ENCODE measurements around the gene PRDM15.

PRDM15 gene

DNA sequence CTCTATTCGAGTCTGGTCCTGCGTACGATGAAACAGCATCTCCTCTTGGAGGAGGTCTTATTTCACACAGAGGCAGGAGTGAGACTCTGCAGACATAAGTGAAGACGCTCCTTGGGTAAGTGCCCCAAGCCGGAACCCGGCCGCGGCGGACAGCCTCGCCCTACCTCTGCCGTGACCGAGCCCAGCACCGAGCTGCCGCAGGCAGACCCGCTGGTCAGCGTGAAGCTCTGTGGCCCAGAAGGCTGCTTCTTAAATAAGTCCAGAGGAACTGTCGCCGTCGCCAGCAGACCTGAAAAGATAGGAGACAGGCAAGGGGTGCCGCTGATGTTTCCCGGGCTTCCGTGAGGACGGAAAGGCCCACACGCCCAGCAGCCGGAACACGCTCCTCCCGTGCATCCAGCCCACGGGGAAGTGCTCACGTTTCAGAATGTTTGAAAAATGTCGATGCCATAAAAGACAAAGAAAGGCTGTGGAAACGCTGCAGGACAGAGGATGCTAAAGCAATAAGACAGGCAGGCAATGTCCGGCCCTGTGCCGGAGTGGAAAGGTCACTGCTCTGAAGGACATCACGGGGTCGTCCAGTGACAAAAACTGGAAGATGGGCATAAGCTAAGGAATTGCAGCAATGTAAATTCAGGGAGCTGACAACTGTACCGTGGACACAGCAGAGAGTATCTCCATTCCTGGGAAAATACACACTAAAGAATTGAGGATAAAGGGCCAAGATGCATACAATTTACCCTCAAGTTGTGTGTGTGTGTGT is 28.5 kb upstream of the PRDM15 start:
- DNase-seq = no peak

DNA sequence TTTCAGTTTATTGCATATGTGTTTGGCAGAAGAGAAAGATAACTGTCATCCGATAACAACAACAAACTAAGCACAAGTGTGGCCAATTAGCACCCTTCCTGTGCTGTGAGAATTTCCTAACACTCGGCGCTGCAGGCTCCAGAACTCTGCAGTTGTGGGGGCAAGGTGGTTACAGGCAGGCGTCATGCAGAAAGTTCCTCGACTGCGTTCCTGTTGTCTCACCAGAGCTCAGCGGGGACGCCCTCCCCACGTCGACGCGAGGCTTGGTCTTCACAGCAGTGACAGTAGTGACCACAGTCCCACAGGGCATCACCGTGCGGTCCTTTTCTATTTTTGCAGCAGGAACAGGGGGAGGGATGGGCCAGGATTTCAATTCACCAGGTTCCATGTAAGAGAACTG is 27.6 kb upstream of the PRDM15 start:
- DNase-seq = no peak

DNA sequence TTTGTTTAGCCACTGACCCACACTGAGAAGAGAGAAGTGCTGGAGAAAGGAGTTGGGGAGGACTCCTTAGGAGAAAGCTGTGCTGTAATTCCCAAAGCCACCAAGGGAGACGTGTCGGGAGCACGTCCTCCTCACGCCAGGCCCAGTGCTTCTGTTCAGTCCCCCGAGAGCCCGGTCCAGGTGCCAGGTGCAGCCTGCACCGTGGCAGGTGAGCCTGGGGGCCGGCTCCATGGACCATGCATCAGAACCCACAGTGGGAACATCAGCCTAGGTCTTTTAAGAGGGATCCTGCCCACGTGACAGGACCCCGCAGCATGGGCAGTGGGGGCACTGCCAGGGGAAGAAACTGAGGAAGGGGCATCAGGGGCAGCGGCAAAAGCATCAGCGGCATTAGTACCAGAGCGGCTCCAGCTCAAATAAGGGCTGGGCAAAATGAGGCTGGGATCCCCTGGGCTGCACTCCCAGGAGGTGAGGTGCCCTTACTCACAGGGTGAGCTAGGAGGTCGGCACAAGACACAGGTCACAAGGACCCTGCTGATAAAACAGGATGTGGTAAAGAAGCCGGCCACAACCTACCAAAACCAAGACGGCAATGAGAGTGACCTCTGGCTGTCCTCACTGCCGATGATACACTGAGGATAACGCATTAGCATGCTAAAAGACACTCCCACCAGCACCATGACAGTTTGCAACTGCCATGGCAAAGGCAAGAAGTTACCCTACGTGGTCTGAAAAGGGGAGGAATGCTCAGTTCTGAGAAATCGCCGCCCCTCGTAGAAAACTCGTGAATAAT is 24.6 kb upstream of the PRDM15 start:
- DNase-seq = no peak

DNA sequence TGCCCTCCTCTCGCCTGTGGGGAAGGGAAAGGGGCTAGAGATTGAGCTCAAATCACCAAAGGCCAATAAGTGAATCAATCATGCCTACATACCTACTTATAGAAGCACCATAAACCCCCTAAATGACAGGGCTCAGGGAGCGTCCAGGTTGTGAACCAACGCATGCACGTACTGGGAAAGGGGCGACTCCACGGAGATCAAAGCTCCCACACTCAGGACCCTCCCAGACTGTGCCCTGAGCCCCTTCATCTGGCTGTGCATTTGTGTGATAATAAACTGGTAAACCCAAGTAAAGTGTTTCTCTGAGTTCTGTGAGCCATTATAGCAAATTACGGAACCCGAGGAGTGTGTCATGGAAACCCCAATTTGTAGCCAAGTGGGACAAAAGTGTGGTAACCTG is 23.8 kb upstream of the PRDM15 start:
- DNase-seq = no peak

DNA sequence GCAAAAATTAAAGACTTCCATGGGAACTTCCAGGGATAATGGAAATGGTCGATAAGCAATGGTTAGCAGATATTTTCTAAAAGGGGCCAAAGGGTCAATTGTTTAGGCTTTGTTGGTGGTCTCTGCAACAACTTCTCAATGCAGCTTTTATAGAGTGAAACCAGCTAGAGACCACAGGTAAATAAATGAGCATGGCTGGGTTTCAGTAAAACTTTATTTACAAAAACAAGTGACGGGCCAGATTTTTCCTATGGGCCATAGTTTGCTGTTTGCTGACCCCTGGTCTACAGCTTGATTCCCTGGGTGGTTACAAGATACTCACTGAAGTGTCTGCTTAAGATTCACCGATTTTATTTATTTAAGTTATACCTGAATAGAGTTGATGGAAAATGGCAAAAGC is 22.6 kb upstream of the PRDM15 start:
- no peak for DNase-seq

DNA sequence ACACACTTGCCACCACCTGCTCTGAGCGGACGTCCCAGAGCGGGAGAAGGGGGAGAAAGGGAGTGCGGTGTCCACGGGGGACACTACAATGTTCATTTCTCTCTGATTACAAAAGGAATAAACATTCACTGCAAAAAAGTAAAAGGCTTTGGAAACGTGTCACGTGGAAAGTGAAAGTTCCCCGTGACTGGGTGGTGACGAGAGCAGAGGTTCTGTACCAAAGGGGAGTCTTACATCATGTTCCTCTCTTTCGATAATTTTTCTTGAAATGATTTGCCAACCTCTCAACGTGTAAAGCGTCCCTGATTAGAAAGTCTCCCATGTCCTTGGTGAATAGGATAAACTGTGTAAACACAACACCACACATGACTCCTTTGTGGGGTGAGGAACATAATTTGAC is 22.0 kb upstream of the PRDM15 start:
- no peak for DNase-seq

DNA sequence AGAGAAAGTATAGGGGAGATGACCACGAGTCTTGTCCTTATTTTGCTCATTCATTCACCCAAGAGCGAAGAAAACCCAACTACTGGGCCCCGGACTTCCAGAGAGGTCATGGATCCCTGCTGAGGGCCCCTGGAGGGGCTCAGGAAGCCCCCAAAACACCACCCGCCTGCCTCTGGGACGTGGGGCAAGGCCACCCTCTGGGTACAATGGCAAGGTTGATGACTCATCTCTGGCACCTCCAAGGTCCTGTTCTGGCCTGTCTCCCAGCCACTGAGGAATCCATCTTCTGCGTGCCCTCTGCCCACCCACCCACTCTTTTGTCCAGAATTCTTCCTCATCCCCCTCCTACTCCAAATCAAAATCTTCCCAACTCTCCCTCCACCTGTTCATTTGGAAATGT is 21.3 kb upstream of the PRDM15 start:
- no peak for DNase-seq

DNA sequence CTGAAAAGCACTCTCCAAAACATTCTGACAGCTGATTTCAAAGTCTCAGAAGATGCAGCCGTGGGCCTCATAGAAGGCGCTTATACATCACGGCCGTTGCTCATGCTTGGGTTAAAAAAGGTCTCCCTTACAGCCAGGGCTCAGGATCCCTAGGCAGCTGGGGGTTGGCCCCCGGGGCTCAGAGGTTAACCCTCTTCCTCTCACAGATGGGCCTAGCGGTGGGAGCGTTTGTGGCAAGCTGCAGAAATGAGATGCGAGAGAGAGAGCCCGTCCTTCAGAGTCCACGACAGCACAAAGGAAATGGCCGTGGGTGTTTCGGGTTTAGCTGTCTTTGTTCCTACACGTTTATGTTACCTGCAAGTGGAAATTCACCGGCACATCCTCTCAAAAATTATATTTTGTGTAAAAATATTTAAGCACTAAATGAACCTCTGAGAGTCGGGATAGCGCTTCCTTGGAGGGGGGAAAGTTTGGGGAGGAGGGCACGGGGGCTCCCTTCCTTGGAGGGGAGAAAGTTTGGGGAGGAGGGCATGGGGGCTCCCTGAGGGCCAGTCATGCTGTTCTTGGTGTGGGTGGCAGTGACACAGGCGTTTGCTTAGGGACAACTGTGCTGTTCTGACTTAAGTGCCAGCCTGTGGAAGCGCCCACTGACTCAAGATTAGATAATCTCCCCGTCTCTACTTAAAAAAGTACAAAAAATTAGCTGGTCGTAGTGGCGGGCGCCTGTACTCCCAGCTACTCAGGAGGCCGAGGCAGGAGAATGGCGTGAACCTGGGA is 20.5 kb upstream of the PRDM15 start:
- DNase-seq = no peak

DNA sequence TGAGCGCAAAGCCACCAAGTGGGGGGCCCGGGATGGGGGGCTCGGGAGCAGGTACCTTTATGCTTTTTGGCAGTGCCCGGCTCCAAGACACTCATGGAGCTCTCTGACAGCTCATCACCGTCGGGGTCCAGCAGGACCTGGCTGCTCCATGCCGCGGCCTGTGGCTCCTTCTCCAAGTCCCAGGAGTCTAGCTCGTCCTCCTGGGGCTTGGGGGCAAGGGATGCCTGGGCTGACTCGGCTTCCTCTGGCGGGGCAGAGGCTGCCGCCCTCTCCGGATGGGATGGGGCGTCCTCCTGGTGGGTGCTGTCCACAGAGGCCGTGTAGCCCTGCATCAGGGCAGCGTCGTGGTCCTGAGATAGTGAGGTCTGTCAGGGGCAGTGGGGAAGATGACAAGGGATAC is 19.9 kb upstream of the PRDM15 start:
- DNase-seq = no peak

DNA sequence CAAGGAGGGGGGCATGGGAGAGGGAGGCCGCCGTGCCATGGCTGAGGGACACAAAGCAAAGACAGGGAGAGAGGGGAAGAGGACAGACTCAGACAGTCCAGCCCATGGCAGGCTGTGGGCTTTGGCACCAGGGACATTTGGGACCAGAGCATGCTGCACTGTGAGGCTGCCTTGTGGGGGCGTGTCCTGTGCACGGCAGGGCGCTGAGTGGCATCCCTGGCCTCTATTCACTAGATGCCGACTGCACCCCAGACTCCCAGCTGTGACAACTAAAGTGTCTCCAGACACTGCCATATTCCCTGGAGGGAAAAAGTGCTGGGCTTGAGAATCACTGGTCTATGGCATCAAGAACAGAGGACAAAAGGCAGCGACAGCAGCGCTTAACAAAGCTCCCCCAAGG is 18.6 kb upstream of the PRDM15 start:
- DNase-seq = no peak

DNA sequence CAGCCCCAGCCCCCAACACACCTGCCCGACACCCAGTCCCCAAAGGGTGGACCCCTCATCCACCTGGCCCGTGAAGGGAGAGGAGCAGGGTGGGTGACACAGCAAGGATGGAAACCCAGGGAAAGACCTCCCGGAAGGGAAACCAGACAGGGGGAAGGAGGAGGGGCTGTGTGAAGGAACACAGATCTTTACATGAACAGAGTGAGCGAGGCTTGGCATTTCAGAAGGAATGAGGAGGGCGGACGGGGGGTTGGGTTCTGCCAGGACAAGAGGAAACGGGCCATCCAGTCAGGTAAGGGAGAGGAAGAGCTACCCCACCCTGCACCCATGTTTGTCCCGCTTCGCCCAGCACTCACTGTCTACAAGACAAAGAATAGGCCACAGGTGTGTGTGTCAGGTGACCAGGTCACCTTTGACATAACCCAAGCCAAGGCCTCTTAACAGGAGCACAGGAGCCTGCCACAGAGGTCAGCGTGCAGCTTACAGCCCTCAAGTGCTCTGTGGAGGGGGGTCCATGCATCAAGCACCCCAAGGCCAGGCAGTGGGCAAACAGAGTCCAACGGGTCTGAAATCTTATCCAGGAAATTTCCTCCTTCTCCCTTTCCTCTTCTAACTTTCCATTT is 18.0 kb upstream of the PRDM15 start:
- no peak for DNase-seq

DNA sequence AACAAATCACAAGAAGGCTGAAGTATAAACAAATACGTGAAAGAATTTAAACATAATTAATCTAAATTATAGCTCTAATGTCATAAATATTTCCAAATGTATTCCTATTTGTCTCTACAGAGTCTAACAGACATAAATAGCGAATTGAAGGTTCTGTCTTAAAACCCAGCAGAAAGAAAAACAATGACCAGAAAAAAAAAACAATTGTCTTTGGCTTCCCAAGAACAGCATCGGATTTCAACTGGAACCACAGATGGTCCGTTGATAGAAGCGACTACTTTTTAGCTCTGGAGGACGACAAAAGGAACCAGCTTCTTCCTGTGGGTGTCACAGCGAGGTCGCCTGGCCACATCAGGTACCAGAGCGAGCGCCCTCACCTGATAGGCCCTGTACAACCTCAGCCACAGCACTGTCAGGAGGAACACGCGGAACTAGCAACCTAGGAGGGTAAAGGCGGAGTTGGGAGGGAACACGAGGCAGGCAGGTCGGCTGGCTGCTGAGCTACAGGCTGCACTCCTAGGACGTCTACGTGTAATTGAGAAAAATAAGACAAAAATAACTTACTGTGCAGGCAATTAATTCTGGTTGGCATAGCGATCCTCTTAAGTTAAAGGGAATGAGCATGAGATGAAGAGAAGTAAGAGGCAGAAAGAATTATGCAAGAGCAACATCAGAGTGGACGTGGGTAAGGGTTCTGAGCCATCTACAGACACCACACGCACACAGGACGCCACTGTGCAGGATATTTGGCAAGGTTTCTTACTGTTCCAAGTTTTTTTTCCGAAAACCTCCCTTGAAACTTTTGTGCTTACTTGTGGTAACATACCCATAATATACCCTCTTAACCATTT is 16.7 kb upstream of the PRDM15 start:
- no peak for DNase-seq

DNA sequence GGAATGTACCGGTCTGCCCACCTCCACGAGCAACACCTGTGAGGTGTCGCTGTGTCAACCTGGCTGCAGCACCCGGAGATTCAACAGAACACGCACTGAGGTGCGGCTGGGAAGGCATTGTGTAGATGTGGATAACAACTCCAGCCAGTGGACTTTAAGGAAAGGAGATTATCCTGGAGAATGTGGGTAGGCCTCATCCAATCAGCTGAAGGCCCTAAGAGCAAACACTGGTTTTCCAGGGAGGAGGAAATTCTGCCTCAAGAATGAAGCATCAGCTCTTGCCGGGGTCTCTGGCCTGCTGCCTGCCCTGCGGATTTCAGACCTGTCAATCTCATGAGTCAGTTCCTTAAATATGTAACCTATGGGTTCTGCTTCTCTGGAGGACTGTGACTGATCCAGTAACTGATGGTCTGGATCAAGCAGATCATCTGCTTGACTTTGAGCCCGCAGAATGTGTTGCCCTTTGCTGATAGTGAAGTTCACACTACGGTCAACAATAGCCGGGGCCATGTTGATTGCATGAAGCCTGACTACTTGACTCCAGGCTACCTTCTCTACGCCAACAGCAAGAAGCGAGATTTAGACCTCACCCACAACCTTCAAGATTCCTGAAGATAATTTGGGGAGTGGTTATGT is 15.9 kb upstream of the PRDM15 start:
- peak; percentile 37 for DNase-seq

DNA sequence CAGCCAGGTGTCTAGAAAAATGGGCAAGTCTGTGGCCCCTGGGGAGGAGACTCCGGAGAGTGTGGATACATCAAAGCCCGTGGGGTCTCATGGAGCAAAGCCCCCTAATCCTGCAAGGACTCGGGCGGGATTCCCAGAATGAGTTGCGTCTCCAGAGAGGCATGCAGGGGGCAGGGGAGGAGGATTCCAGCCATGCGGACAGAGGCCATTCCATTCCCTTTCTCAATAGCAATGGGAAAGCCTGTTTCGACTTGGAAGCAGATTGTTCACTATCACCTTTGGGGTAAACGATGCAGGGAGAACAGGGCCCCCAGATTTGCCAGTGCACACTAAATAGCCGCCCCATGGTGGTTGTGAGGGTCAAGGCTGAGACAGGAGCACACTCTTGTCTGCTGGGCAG is 15.4 kb upstream of the PRDM15 start:
- no peak for DNase-seq

DNA sequence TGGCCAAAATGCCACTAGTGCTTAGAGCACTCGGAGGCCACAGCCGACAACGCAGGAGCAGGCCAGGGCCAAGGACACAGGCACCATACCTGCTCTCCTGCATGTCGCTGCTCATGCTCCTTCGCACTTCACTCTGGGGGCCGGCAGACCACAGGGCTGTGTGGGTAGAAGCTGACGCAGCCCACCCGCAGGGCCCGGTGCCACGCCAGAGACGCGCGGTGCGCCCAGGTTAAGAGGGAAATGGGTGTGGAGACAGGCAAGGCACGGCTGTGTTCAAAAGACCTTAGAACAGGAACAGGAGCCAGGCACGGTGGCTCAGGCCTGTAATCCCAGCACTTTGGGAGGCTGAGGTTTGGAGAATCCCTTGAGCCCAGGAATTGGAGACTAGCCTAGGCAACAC is 13.6 kb upstream of the PRDM15 start:
- DNase-seq = no peak

DNA sequence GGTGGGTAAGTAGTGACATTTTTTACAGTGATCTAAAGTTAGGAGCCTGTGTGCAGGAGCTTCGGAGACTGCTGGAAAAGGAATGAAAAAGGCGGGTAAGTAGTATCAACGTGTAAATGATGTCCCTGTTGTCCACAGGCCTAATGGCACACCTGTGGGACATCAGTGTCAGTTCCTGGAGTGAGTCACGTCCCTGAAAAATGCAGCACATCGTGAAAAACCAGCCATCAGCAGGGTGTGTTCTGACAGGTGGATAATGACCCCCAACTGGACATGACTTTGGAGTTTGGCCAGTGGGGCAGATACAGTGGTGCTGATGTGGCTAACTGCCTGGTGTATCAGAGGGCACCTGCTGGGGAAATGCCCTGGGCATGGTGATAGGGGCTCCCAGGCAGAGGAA is 12.0 kb upstream of the PRDM15 start:
- DNase-seq = no peak

DNA sequence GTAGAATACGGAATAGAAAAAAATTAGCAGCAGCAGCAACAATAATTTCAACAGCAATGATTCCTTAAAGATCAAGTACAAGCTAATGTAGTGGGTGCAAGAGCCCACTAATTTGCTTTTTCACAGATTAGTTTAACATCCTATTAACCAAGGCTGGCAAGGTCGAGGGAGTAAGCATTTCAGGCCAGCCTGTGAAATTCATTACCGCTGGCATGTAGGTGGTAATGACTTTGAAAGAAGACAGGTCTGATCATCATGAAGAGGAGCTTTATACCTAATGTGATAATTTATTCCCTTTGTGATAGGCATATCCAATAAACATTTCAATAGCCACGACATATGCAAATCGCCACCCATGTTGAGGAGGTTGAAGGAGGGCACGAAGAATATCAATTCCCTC is 11.2 kb upstream of the PRDM15 start:
- no peak for DNase-seq

DNA sequence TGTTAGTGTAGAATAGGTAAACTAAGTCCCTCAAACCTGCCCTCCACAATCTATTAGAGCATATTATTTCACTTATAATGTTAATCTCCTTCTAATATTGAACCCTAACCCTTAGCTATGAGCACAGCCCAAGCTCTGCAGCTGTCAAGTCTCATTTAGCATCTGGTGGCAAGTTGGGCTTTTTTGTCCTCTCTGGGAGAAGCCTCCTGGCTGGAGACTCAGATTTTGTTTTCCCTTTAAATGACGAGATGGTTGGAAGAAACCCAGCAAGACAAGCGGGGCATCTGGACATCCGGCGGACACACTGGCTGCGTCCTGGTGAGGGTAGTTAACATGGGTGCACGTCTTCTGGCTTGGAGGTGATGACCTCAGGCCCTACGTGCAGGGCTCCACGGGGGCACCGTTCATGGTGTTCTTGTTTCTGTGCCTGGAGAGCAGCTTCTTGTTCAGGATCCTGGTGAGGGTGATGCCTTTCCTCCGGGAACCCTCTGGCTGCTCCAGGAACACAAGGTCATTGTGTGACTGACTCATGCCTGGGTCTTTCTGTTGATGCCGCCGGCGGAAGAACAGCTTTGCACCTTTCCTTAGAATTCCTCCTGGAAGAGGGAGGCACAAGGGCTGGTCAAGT is 9.7 kb upstream of the PRDM15 start:
- no peak for DNase-seq

DNA sequence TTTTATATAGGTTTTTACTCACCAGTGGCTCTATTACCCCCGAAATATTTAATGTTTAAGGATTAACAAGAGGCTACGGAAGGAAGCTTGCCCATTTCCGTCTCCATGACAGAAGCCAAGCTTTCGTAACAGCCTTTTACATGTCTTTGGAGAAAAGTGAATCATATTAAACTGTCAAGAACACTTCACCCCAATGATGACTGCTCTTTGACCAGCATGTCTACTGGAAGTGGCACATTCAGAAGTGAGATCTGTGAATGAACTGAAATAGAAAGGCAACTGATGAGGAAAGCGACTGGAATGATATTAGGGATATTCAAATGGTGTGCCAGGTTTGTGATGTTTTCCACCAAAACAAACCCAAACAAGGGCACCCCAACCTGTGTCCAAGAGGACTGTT is 8.5 kb upstream of the PRDM15 start:
- DNase-seq = no peak

DNA sequence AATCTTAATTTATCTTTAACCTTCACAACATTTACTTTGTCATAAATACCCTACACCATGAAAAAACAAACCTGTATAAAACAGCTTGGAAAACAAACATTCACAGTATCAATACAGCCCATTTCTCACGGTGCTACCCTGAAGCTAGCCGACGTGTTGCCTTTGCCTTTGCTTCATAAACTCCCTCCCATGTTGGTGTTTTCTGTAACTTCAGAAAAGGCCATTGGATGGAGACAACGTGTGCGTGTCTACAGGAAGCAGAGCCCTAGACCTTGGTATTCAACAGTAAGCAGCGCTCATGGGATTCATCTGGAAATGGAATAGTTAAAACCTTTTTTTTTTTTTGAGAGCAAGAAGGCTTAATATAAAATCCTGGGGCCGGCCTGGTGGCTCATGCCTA is 7.2 kb upstream of the PRDM15 start:
- no peak for DNase-seq

DNA sequence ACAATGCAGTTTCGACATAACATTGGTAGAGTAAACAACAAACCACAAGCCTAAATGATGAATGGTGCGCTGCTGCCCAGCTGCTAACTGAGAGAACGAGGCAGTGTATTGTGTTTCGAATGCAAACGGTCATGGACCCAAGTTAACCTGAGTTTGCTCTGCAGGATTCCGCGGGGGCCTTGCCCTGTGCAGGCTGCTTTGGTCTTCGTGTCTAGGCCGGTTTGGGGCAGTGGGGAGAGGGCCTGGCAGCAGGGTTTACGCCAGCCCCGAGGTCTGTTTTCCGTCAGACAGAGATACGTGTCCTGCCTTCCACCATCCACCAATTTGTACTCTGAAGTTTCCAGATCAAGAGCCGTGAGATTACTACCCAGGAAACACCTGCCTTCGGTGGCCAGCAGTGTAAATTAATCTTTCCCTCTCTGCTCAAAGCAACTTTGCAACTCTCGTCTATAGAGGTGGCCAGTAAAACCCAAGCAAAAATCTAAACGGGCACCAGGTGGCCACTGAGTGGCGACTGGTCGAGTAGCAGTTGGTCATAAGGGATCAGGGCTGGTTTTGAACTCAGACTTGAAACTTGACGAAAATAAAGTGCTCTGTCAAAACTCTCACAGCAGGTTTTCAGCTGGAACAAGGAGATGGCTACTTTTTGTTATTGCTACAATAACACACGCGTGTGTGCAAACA is 6.3 kb upstream of the PRDM15 start:
- no peak for DNase-seq

All from 8988T (cell line).